AG09309 (cell line): ENCODE measurements around the gene RSAD1.

ENCODE experiments used
- DNase-seq: peaks from one replicate; pipeline ENCODE4 v3.0.0-alpha.2; 2010; ENCODE audit warnings: low read depth
- H3K4me3 ChIP-seq: 2 replicates; pipeline ENCODE4 v1.5.1; 2011; ENCODE audit warnings: mild to moderate bottlenecking, low read depth, low read length, moderate library complexity; ENCODE audit not compliant: control insufficient read depth
- TF ChIP-seq, protein P1 (sequence below): IDR thresholded peaks from 2 replicates; pipeline ENCODE4 v1.5.1; 2011; ENCODE audit warnings: mild to moderate bottlenecking, low read depth, low read length, inconsistent platforms; ENCODE audit not compliant: insufficient read depth, control insufficient read depth; ENCODE audit errors: missing control alignments

RSAD1 gene

GRCh38 chr17:50498021-50498874 lies 19.6 kb downstream of the RSAD1 start:
- TF ChIP-seq, protein P1, sequence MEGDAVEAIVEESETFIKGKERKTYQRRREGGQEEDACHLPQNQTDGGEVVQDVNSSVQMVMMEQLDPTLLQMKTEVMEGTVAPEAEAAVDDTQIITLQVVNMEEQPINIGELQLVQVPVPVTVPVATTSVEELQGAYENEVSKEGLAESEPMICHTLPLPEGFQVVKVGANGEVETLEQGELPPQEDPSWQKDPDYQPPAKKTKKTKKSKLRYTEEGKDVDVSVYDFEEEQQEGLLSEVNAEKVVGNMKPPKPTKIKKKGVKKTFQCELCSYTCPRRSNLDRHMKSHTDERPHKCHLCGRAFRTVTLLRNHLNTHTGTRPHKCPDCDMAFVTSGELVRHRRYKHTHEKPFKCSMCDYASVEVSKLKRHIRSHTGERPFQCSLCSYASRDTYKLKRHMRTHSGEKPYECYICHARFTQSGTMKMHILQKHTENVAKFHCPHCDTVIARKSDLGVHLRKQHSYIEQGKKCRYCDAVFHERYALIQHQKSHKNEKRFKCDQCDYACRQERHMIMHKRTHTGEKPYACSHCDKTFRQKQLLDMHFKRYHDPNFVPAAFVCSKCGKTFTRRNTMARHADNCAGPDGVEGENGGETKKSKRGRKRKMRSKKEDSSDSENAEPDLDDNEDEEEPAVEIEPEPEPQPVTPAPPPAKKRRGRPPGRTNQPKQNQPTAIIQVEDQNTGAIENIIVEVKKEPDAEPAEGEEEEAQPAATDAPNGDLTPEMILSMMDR: no peak
- no peak for DNase-seq
- H3K4me3 ChIP-seq: no peak overlapping the region

GRCh38 chr17:50499270-50499669 lies 20.6 kb downstream of the RSAD1 start:
- DNase-seq: no peak
- TF ChIP-seq, protein P1: no peak
- H3K4me3 ChIP-seq: no peak overlapping the region

DNA sequence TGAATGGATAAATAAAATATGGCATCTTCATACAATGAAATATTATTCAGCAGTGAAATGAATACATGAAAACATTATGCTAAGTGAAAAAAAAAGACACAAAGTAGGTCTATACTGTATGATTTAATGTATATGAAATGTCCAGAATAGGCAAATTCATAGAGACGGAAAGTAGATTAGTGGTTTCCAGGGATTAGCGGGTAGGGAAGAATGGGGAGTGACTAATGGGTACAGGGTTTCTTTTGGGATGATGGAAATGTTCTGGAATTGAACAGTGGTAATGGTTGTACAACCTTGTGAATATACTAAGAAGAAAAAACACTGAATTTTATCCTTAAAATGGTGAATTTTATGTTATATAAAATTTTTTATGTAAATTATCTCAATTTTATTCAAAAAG lies 21.1 kb downstream of the RSAD1 start:
- no peak overlapping the region for H3K4me3 ChIP-seq
- TF ChIP-seq, protein P1: no peak
- DNase-seq: no peak

DNA sequence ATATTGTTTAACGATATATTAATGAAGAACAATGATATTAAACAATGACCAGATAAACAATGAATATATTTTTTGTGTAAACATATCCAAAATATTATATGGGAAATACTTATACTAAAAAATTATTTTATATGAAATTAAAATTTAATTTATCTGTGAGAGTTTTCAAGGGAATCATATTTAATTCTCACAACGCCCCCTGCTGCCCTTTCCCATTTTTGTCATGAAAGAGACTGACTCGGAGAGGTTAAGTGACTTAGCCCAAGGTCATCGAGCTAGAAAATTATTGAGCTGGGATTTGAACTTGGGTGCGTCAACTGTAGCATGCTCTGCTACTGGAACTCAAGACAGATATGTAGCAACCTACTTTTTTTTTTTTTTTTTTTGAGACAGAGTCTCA lies 22.4 kb downstream of the RSAD1 start:
- TF ChIP-seq, protein P1: peak; percentile 43
- H3K4me3 ChIP-seq: no peak overlapping the region
- no peak for DNase-seq

- DNase-seq: no peak
- H3K4me3 ChIP-seq: no peak overlapping the region
- TF ChIP-seq, protein P1: no peak
These were observed 23.8 kb downstream of the RSAD1 start for GRCh38 chr17:50502301-50502990.

GRCh38 chr17:50505591-50506130 lies 27.0 kb downstream of the RSAD1 start:
- H3K4me3 ChIP-seq: no peak overlapping the region
- TF ChIP-seq, protein P1: no peak
- no peak for DNase-seq
